Measurements from ENCODE around the gene JMJD4.

DNA sequence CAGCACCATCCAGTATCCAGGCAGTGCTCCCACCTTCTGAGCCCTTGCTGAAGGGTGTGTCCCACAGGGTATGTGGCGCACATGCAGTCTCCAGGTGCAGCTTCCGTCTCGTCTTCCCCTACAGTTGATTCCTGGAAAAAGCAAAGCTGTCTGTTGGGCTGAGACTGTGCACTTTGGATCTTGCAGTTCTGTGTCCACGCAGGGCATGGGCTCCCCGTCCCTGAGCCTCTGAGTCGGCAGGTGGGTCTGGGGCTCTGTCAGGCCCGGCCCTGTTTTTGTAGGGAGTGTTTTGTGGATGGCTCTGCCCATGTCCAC, 33.0 kb upstream of the JMJD4 start:
- no peak for TF ChIP-seq POLR2A (IDR thresholded peaks at IDR 0.05)
- TF ChIP-seq, protein P1, sequence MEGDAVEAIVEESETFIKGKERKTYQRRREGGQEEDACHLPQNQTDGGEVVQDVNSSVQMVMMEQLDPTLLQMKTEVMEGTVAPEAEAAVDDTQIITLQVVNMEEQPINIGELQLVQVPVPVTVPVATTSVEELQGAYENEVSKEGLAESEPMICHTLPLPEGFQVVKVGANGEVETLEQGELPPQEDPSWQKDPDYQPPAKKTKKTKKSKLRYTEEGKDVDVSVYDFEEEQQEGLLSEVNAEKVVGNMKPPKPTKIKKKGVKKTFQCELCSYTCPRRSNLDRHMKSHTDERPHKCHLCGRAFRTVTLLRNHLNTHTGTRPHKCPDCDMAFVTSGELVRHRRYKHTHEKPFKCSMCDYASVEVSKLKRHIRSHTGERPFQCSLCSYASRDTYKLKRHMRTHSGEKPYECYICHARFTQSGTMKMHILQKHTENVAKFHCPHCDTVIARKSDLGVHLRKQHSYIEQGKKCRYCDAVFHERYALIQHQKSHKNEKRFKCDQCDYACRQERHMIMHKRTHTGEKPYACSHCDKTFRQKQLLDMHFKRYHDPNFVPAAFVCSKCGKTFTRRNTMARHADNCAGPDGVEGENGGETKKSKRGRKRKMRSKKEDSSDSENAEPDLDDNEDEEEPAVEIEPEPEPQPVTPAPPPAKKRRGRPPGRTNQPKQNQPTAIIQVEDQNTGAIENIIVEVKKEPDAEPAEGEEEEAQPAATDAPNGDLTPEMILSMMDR (IDR thresholded peaks at IDR 0.05) = no peak
